ENCODE measurements around the gene ZNF14. TPM values are rescaled to one million over a fixed set of nuclear protein-coding genes. Genes with fewer than 3 reads are reported as not detected.

Gene ZNF14
- total and polyA plus RNA-seq, 2 of the 13 experiments (the other 11 are each of a cell fraction or from before 2014, with no cell fraction given), result 1.9 to 6.2 TPM

- TF ChIP-seq ZNF441 (CRISPR knock-in tag; IDR thresholded peaks at IDR 0.05; ENCODE audit: borderline replicate concordance) (peak; percentile 97), ZBTB43 (CRISPR knock-in tag; conservative IDR thresholded peaks at IDR 0.05) (peak; percentile 50; the same call in 1 of the 2 replicates), ZNF850 (CRISPR knock-in tag; conservative IDR thresholded peaks at IDR 0.05) (no peak), HMG20A (CRISPR knock-in tag; IDR thresholded peaks at IDR 0.05; ENCODE audit: borderline replicate concordance) (no peak), ZNF652 (CRISPR knock-in tag; IDR thresholded peaks at IDR 0.05; ENCODE audit: borderline replicate concordance, low read depth) (no peak), ZSCAN25 (CRISPR knock-in tag; IDR thresholded peaks at IDR 0.05) (no peak), FOXK2 (IDR thresholded peaks at IDR 0.05) (no peak), ZNF446 (CRISPR knock-in tag; IDR thresholded peaks at IDR 0.05) (no peak), KAT7 (CRISPR knock-in tag; IDR thresholded peaks at IDR 0.05; ENCODE audit: borderline replicate concordance) (peak; percentile 68; the same call in 1 of the 2 replicates), CBX5 (CRISPR knock-in tag; IDR thresholded peaks at IDR 0.05; ENCODE audit: borderline replicate concordance) (no peak), SMAD1 (CRISPR knock-in tag; IDR thresholded peaks at IDR 0.05; ENCODE audit: borderline replicate concordance, low read depth) (no peak), YEATS4 (CRISPR knock-in tag; IDR thresholded peaks at IDR 0.05; ENCODE audit: borderline replicate concordance) (no peak; the same call in 1 of the 2 replicates), ZNF431 (CRISPR knock-in tag; IDR thresholded peaks at IDR 0.05; ENCODE audit: borderline replicate concordance, low read depth) (0 out of 2 replicates have a peak, but pooled peaks have one; percentile 45), ARNT (IDR thresholded peaks at IDR 0.05) (no peak), THAP11 (CRISPR knock-in tag; IDR thresholded peaks at IDR 0.05) (peak; percentile 61; the same call in 1 of the 2 replicates), NR0B2 (CRISPR knock-in tag; IDR thresholded peaks at IDR 0.05) (no peak; the same call in 1 of the 2 replicates), NR1H2 (CRISPR knock-in tag; IDR thresholded peaks at IDR 0.05; ENCODE audit: borderline replicate concordance, low read depth) (0 out of 2 replicates have a peak, but pooled peaks have one; percentile 43), ZC3H4 (CRISPR knock-in tag; IDR thresholded peaks at IDR 0.05; ENCODE audit: borderline replicate concordance) (no peak), MTF1 (CRISPR knock-in tag; IDR thresholded peaks at IDR 0.05) (no peak), HNF1A (IDR thresholded peaks at IDR 0.05; ENCODE audit: low read depth) (peak; percentile 51; the same call in 1 of the 2 replicates), HNF1A (CRISPR knock-in tag; IDR thresholded peaks at IDR 0.05; ENCODE audit: borderline replicate concordance) (peak; percentile 66), ZNF20 (CRISPR knock-in tag; IDR thresholded peaks at IDR 0.05) (peak; percentile 70; the same call in 1 of the 2 replicates), ZBTB7B (CRISPR knock-in tag; IDR thresholded peaks at IDR 0.05) (peak; percentile 53; the same call in 1 of the 2 replicates), ZNF138 (CRISPR knock-in tag; IDR thresholded peaks at IDR 0.05; ENCODE audit: low read depth) (no peak), EED (CRISPR knock-in tag; IDR thresholded peaks at IDR 0.05) (no peak), YY1 (IDR thresholded peaks at IDR 0.05; ENCODE audit: insufficient read depth, insufficient replicate concordance, low read depth, low read length) (peak; percentile 62)
Observed at GRCh38 chr19:19668230-19669012, 64.5 kb downstream of the ZNF14 start, which contains the start of gene ZNF101 (continued).
